AG04450 (cell line): ENCODE measurements around the gene CCDC34. TPM values are rescaled to one million over a fixed set of nuclear protein-coding genes. Genes with fewer than 3 reads are reported as not detected.

Experiments used
- CTCF ChIA-PET: fragments of 300-600, 350-600 bp; formaldehyde crosslinking; extraction: SDS; loops from one replicate; lab custom pipeline; 2022; ENCODE audit warnings: antibody characterized with exemption, inconsistent platforms; lab: Charles Lee
- POLR2A ChIA-PET: fragments of 350-600 bp; formaldehyde crosslinking; extraction: SDS; loops from one replicate; lab custom pipeline; 2021; ENCODE audit warnings: antibody characterized with exemption, inconsistent platforms; lab: Yijun Ruan, JAX
- DNase-seq: peaks from one replicate; pipeline ENCODE4 v3.0.0-alpha.2; 2011; ENCODE audit warnings: low read depth, low spot score
- H3K27ac ChIP-seq: one replicate; pipeline ENCODE4 v1.5.1; 2012; ENCODE audit warnings: low read depth, low read length, control low read depth
- H3K27me3 ChIP-seq: one replicate; pipeline ENCODE4 v1.6.0; 2012; ENCODE audit warnings: low read length; ENCODE audit not compliant: control insufficient read depth, insufficient read depth
- H3K4me3 ChIP-seq: 2 replicates; pipeline ENCODE4 v1.5.1; 2011; ENCODE audit warnings: mild to moderate bottlenecking, low read depth, low read length, control low read depth
- H3K9me3 ChIP-seq: 2 replicates; pipeline ENCODE4 v1.5.1; 2012; ENCODE audit warnings: low read length; ENCODE audit not compliant: control insufficient read depth, insufficient read depth
- polyA plus RNA-seq: library from polyadenylated mRNA; depleted of rRNA; stranded (reverse); fragments of >200 nt; gene quantifications from 2 replicates; pipeline ENCODE4 v1.2.3, GENCODE V29; 2011
- TF ChIP-seq, protein P1 (sequence below): IDR thresholded peaks from 2 replicates; pipeline ENCODE4 v1.5.1; 2011; ENCODE audit warnings: low read depth, low read length, control low read depth, inconsistent platforms

Gene CCDC34
- polyA plus RNA-seq, 1 experiment, result 3.9 TPM

DNA sequence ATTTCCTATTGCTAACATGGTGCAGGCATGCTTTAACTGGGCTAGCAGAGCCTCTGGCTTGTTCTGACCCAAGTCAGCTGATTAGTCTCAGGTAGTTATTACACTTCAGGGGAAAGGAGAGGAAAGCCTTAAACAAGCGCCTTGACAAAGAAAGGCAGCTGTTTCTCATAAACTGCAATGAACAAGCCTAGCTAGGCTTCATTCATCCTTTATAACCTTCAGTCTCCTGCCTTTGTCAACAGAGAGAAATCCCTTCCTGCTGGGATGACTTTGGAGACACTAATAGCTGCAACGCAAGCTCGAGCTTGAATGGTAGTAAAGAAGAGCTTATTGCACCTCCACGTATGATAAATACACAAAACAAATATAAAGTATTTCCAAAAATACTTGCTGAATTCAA lies 68.4 kb downstream of the CCDC34 start:
- ChIA-PET POLR2A (no interaction called here), CTCF (interaction anchor here (0.6 to 6.8 kb wide), 6 partner anchors 10 to 191 kb away, joined by 4 to 138 read pairs (median 52); no protein-coding TSS in a partner anchor)
- TF ChIP-seq, protein P1, sequence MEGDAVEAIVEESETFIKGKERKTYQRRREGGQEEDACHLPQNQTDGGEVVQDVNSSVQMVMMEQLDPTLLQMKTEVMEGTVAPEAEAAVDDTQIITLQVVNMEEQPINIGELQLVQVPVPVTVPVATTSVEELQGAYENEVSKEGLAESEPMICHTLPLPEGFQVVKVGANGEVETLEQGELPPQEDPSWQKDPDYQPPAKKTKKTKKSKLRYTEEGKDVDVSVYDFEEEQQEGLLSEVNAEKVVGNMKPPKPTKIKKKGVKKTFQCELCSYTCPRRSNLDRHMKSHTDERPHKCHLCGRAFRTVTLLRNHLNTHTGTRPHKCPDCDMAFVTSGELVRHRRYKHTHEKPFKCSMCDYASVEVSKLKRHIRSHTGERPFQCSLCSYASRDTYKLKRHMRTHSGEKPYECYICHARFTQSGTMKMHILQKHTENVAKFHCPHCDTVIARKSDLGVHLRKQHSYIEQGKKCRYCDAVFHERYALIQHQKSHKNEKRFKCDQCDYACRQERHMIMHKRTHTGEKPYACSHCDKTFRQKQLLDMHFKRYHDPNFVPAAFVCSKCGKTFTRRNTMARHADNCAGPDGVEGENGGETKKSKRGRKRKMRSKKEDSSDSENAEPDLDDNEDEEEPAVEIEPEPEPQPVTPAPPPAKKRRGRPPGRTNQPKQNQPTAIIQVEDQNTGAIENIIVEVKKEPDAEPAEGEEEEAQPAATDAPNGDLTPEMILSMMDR, result no peak
- DNase-seq, result no peak
- Histone ChIP-seq H3K27ac (no peak overlapping the region), H3K9me3 (peaks cover 5% of the 10 kb centered on the region; the same call in 1 of the 2 replicates), H3K4me3 (no peak overlapping the region), H3K27me3 (peaks cover 3% of the 10 kb centered on the region)

DNA sequence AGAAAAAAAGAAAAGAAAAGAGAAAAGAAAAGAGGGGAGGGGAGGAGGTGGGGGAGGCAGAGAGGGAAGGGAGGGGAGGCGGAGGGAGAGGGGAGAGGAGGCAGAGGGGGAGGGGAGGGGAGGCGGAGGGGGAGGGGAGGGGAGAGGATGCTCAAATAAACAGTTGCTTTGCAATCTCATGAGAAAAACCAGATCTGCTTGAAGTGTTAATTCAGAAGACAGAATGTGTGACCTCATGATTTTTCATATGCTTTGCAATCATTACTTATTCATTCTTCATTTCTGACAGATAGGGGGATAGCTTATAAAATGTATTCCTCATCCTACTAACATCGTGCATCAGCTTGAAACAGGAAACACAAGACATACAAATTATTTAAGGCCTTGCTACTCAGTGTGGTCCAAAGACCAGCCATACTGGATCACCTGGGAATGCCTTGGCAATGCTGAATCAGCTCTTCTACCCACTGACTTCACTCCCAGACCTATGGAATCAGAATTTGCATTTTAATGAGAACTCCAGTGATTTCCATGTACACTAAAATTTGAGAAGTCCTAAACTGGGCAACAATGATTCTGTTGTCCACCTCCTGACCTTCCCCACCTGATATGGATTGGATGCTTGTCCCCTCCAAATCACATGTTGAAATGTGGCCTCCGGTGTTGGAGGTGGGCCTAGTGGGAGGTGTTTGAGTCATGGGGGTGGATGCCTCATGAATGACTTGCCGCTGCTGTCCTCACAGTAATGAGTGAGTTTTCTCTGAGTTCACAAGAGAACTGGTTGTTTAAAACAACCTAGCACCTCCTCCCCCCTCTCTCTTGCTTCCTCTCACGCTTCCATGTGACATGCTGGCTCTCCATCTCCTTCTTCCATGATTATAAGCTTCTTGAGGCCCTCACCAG lies 69.2 kb downstream of the CCDC34 start:
- H3K4me3 ChIP-seq, result no peak overlapping the region
- H3K27ac ChIP-seq, result no peak overlapping the region
- H3K27me3 ChIP-seq, result peaks cover 7% of the 10 kb centered on the region
- ChIA-PET POLR2A (no interaction called here), CTCF (interaction anchor here (1.4 to 6.8 kb wide), 6 partner anchors 9 to 206 kb away, joined by 3 to 138 read pairs (median 52); no protein-coding TSS in a partner anchor)
- DNase-seq, result no peak
- H3K9me3 ChIP-seq, result peaks cover 5% of the 10 kb centered on the region; the same call in 1 of the 2 replicates
- TF ChIP-seq, protein P1, result no peak

DNA sequence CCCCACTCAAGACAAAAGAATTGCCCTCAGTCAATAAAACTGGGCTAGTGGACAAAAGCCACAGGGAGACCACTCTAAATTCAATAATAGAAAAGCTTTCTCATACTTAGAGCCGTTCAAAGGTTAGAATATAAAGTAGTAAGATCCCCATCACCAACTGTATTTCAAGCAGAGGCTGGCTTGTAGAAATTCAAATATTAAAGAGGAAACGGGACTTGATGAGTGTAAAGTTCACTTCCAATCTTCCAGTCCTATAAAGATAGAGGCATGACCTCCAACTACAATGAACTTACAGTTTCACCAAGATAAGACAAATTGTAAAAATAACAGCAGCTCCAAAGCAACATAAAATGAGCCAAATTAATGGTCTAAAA lies 70.4 kb downstream of the CCDC34 start:
- no peak for DNase-seq
- Histone ChIP-seq H3K9me3 (peaks cover 5% of the 10 kb centered on the region; the same call in 1 of the 2 replicates), H3K4me3 (no peak overlapping the region), H3K27me3 (peaks cover 7% of the 10 kb centered on the region), H3K27ac (no peak overlapping the region)
- TF ChIP-seq, protein P1, result no peak
- ChIA-PET CTCF (interaction anchor here (1.4 to 6.8 kb wide), 2 partner anchors 193 to 207 kb away, joined by 3 to 87 read pairs; no protein-coding TSS in a partner anchor), POLR2A (no interaction called here)

DNA sequence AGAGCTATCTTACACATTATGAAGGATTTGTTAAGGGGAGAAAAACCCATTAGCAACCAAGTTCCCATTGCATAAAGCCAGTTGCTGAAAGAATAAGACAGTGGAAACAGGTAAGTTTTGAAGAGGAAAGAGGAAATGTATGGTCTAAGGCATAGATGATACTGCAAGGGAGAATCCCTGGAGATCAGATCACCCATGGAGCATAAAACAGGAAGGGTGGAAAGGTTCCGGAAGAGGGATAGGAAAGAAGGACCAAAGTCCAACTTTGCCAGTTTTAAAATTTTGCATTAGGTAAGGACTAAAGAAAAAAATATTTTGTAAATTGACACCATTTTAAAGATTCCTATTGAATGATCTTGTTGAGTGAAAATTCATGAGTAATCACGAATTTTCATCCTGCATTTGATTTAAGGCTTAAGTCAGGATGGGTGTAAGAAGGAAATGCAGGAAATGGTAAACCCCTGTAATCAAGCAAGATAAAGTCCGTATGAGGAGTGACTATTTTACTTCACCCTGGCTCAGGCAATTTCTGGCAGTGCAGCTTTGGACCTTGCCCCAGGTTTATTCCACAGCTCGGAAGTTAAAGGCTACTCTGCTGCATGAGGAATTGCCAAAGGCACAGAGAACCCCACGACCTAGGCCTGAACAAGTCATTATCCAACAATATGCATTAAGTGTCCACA lies 70.9 kb downstream of the CCDC34 start:
- CTCF ChIA-PET, result interaction anchor here (1.2 to 6.8 kb wide), 2 partner anchors 193 to 194 kb away, joined by 5 to 87 read pairs; no protein-coding TSS in a partner anchor
- TF ChIP-seq, protein P1, result no peak
- POLR2A ChIA-PET, result no interaction called here

More for the DNA sequence above, 70.9 kb downstream of the CCDC34 start:
- H3K27ac ChIP-seq, result no peak overlapping the region
- H3K9me3 ChIP-seq, result peaks cover 5% of the 10 kb centered on the region; the same call in 1 of the 2 replicates
- H3K27me3 ChIP-seq, result peaks cover 7% of the 10 kb centered on the region
- H3K4me3 ChIP-seq, result no peak overlapping the region
- no peak for DNase-seq
